ENCODE measurements around the gene PAX5.

- TF ChIP-seq FOXK2 (IDR thresholded peaks at IDR 0.05) = no peak
- TF ChIP-seq PREB (CRISPR knock-in tag; IDR thresholded peaks at IDR 0.05) = no peak
- no peak for TF ChIP-seq ZNF317 (CRISPR knock-in tag; IDR thresholded peaks at IDR 0.05)
- TF ChIP-seq CEBPZ (IDR thresholded peaks at IDR 0.05; ENCODE audit: low read length) = no peak
- no peak for TF ChIP-seq ZNF274 (CRISPR knock-in tag; IDR thresholded peaks at IDR 0.05)
- TF ChIP-seq HDAC6 (IDR thresholded peaks at IDR 0.05; ENCODE audit: low read depth, low read length) = no peak
- TF ChIP-seq SMC3 (IDR thresholded peaks at IDR 0.05; ENCODE audit: low read length) = no peak
- no peak for TF ChIP-seq JUN (CRISPR knock-in tag; IDR thresholded peaks at IDR 0.05)
- no peak for TF ChIP-seq FOXM1 (CRISPR knock-in tag; IDR thresholded peaks at IDR 0.05)
- TF ChIP-seq ELF3 (CRISPR knock-in tag; IDR thresholded peaks at IDR 0.05) = no peak
- no peak for TF ChIP-seq PLSCR1 (CRISPR knock-in tag; IDR thresholded peaks at IDR 0.05; ENCODE audit: borderline replicate concordance)
- no peak for TF ChIP-seq RAD21 (CRISPR knock-in tag; IDR thresholded peaks at IDR 0.05)
These were observed 26.8 kb upstream of the PAX5 start for GRCh38 chr9:37060833-37061232.

Measured in HepG2 (cell line).